Measurements from ENCODE around the gene GPR135. TPM values are rescaled to one million over a fixed set of nuclear protein-coding genes. Genes with fewer than 3 reads are reported as not detected.

Gene GPR135
- total RNA-seq, 4 donors from 2014 or later: 5.8 to 8.2 (median 6.6) TPM

- TF ChIP-seq CTCF (IDR thresholded peaks at IDR 0.05; ENCODE audit: low read depth): no peak
Measured at GRCh38 chr14:59451849-59452248, 13.3 kb downstream of the GPR135 start.

- TF ChIP-seq CTCF (IDR thresholded peaks at IDR 0.05; ENCODE audit: low read depth): no peak
Measured at GRCh38 chr14:59450716-59451115, 14.5 kb downstream of the GPR135 start.

- TF ChIP-seq CTCF (IDR thresholded peaks at IDR 0.05; ENCODE audit: low read depth): no peak
Measured at GRCh38 chr14:59439256-59439965, 25.8 kb downstream of the GPR135 start.

DNA sequence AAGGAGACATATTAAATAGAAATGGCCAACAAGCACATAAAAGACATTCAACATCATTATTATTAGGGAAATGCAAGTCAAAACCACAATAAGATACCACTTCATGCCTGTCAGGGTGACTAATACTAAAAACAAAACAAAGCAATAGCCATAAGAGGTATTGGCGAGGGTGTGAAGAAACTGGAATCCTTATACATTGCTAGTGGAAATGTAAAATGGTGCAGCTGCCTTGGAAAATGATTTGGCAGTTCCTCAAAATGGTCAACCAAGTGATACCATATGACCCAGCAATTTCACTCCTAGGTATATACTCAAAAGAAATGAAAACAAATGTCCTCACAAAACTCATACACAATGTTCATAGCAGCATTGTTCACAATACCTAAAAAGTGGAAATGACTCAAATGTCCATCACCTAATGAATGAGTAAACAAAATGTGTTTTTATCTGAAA, 27.0 kb downstream of the GPR135 start:
- no peak for TF ChIP-seq CTCF (IDR thresholded peaks at IDR 0.05; ENCODE audit: low read depth)

- TF ChIP-seq CTCF (IDR thresholded peaks at IDR 0.05; ENCODE audit: low read depth): no peak
Measured at GRCh38 chr14:59435987-59436386, 29.2 kb downstream of the GPR135 start.

GRCh38 chr14:59435101-59435500, 30.1 kb downstream of the GPR135 start:
- TF ChIP-seq CTCF (IDR thresholded peaks at IDR 0.05; ENCODE audit: low read depth): no peak

- TF ChIP-seq CTCF (IDR thresholded peaks at IDR 0.05; ENCODE audit: low read depth): no peak
Measured at GRCh38 chr14:59429790-59430189, 35.4 kb downstream of the GPR135 start.

All from subcutaneous adipose tissue (tissue), 4 donors.